HEK293 (cell line): ENCODE results near the gene PRIMPOL.

Source experiments
- CTCF ChIP-seq: fragments of 450-650 bp; formaldehyde crosslinking; IDR thresholded peaks from 2 replicates; pipeline ENCODE4 v1.5.1; 2016; ENCODE audit warnings: missing biosample characterization, missing genetic modification characterization
- OVOL3 ChIP-seq: fragments of 450-650 bp; formaldehyde crosslinking; IDR thresholded peaks from 2 replicates; pipeline ENCODE4 v1.5.1; 2016; ENCODE audit warnings: missing biosample characterization, missing genetic modification characterization
- SALL2 ChIP-seq: fragments of 450-650 bp; formaldehyde crosslinking; IDR thresholded peaks from 2 replicates; pipeline ENCODE4 v1.5.0; 2017; ENCODE audit warnings: missing biosample characterization, mild to moderate bottlenecking, missing genetic modification characterization, borderline replicate concordance
- TCF7L2 ChIP-seq: IDR thresholded peaks from 2 replicates; pipeline ENCODE4 v1.6.1; 2011; ENCODE audit warnings: low read depth, mild to moderate bottlenecking, inconsistent platforms, low read length, moderate library complexity, borderline replicate concordance
- TRIM28 ChIP-seq: IDR thresholded peaks from 2 replicates; pipeline ENCODE4 v1.6.1; 2011; ENCODE audit warnings: low read length, control low read depth, borderline replicate concordance
- ZBTB26 ChIP-seq: fragments of 450-650 bp; formaldehyde crosslinking; optimal IDR thresholded peaks from 2 replicates; pipeline ENCODE3; 2016; ENCODE audit warnings: missing biosample characterization, mild to moderate bottlenecking, missing genetic modification characterization
- ZNF639 ChIP-seq: fragments of 450-650 bp; formaldehyde crosslinking; IDR thresholded peaks from 2 replicates; pipeline ENCODE4 v1.5.1; 2016; ENCODE audit warnings: missing biosample characterization, missing genetic modification characterization

GRCh38 chr4:184721254-184721653 is 71.7 kb downstream of the PRIMPOL start:
- no peak for TF ChIP-seq ZNF639 (tag by site-specific recombination)
- TF ChIP-seq CTCF (tag by site-specific recombination): no peak
- no peak for TF ChIP-seq TCF7L2
- TF ChIP-seq TRIM28: no peak; the same call in 1 of the 2 replicates
- TF ChIP-seq OVOL3: no peak
- TF ChIP-seq ZBTB26: no peak
- TF ChIP-seq SALL2 (tag by site-specific recombination): no peak
